Upper lobe of left lung (tissue), 6 donors: ENCODE measurements around the gene NEK1. TPM values are rescaled to one million over a fixed set of nuclear protein-coding genes. Genes with fewer than 3 reads are reported as not detected.

Source experiments
- ATAC-seq, 2 donors: fragments of 200-7000 bp; cut with Tn5 transposase; one replicate each; pipeline ENCODE4 v1.9.1; 2022; ENCODE audit warnings: mild to moderate bottlenecking in 2 of 2, moderate library complexity in 2 of 2; ENCODE audit not compliant: low FRiP score in 2 of 2
- DNase-seq, 2 donors: peaks; one replicate each; pipeline ENCODE4 v3.0.0-alpha.2; 2019 to 2020
- H3K27ac ChIP-seq, 4 donors: fragments of 200-600 bp; sonication (generic); one replicate each; pipeline ENCODE4 v1.5.1; 2016 to 2019
- H3K27me3 ChIP-seq, 4 donors: fragments of 200-600 bp; sonication (generic); one replicate each; pipeline ENCODE4 v1.5.1; 2017 to 2019
- H3K36me3 ChIP-seq, 4 donors: fragments of 200-600 bp; sonication (generic); one replicate each; pipeline ENCODE4 v1.5.1; 2016 to 2019
- H3K4me1 ChIP-seq, 4 donors: fragments of 200-600 bp; sonication (generic); one replicate each; pipeline ENCODE4 v1.5.1; 2018 to 2019
- H3K4me3 ChIP-seq, 4 donors: fragments of 200-600 bp; sonication (generic); one replicate each; pipeline ENCODE4 v1.5.1; 2017 to 2019; ENCODE audit warnings: mild to moderate bottlenecking in 2 of 4, moderate library complexity in 1 of 4
- H3K9me3 ChIP-seq, 4 donors: fragments of 200-600 bp; sonication (generic); one replicate each; pipeline ENCODE4 v1.5.1; 2018 to 2019
- EP300 ChIP-seq, 4 donors: sonication (generic); formaldehyde crosslinking; IDR thresholded peaks; one replicate each; pipeline ENCODE4 v1.5.1; 2017; ENCODE audit warnings: antibody characterized with exemption in 4 of 4, control low read depth in 2 of 4
- POLR2A ChIP-seq, 4 donors: fragments of 450-650 bp; IDR thresholded peaks; one replicate each; pipeline ENCODE4 v1.5.1; 2016 to 2017; ENCODE audit warnings: antibody characterized with exemption in 4 of 4, mild to moderate bottlenecking in 2 of 4
- POLR2AphosphoS5 ChIP-seq, 2 donors: sonication (generic); formaldehyde crosslinking; IDR thresholded peaks; one replicate each; pipeline ENCODE4 v1.5.1; 2017; ENCODE audit warnings: antibody characterized with exemption in 2 of 2
- whole genome bisulfite sequencing, 2 donors: methylation state at CpG; one replicate each; pipeline ENCODE4 v1.1.5; 2017 to 2018; 5-methylcytosine and 5-hydroxymethylcytosine counted together
- total RNA-seq, 6 donors: library from RNA; depleted of rRNA in 4 of 6; stranded (reverse); fragments of >200 nt in 4 of 6; gene quantifications; one replicate each; pipeline versions ENCODE4 v1.1.0 to v1.2.1, GENCODE V29; 2016 to 2021
- TF ChIP-seq, protein P1 (sequence below), 6 experiments: fragments of 450-650 bp in 4 of 6; fragments of 200-600 bp in 2 of 6; sonication (generic) in 2 of 6; IDR thresholded peaks; one replicate each; pipeline ENCODE4 v1.5.1; 2016 to 2019; ENCODE audit warnings: antibody characterized with exemption in 6 of 6
- donor health status: DM: no; HTN: no; CAD: no; lungs with moderate emphysema.
- donor health status: DM: no; HTN: yes; CAD: no; lungs with severe emphysema.

NEK1 gene
- total RNA-seq, 6 donors from 2014 or later: 6.9 to 24.2 (median 10.3) TPM

DNA sequence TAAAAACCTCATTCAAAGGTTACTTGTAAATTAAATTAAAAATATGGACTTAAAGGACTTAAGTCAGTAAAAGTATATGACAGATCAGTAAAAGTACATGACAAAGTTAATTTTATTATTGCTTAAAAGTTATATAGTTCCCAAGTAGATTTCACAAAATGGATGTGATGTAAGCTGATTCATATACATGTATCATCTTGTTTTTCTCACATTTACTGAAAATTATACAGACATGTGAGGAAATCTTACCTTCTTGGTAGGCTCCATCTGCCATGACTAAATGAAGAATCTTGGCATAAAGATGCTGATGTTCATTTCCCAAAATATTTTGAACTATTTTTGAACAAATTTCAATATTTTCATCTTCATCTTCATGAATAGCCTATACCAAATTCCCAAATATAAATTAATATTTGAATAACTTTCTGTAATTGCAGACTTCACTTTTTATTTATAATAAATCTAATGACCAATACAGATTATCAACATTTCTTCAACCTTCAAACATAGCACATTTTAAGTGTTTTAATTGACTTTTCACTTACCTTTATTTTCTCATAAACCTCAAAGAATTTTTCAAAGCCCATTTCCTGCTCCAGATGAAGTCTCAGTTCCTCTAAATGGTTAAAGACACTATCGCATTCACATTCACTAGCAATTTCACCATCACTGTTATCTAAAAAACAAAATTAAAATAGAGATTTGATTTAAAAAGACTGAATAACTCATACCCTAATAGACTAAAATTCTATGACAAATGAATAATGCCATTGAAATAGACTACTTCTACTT, 212.2 kb downstream of the NEK1 start:
- WGBS, 2 donors: 71 to 92% methylated on average over 1 of the region's 1 CpG

DNA sequence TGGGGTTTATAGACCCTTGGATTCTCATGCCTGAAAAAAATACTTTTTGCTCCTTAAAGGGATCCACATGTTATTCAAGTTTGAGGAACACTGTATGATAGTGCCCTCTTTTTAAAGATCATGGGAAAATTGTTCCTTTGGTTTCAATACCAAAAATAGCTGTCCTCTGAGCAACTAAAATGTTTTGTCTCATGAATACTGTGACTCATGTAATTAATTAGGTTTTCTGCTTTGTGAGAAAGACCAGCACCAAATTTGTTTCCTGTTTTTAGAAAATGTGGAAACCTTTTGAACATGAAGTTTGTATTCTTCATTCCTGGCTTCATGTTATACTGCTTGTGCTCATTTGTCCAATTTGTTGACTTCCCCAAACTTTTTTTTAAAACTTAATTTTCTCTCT, 214.1 kb downstream of the NEK1 start:
- DNase-seq (no peak), ATAC-seq (no peak)
- no peak overlapping the region for H3K4me3 ChIP-seq
- TF ChIP-seq EP300 (IDR thresholded peaks at IDR 0.05): no peak
- no peak for TF ChIP-seq POLR2AphosphoS5 (IDR thresholded peaks at IDR 0.05)
- TF ChIP-seq POLR2A (IDR thresholded peaks at IDR 0.05): no peak
- TF ChIP-seq, protein P1, sequence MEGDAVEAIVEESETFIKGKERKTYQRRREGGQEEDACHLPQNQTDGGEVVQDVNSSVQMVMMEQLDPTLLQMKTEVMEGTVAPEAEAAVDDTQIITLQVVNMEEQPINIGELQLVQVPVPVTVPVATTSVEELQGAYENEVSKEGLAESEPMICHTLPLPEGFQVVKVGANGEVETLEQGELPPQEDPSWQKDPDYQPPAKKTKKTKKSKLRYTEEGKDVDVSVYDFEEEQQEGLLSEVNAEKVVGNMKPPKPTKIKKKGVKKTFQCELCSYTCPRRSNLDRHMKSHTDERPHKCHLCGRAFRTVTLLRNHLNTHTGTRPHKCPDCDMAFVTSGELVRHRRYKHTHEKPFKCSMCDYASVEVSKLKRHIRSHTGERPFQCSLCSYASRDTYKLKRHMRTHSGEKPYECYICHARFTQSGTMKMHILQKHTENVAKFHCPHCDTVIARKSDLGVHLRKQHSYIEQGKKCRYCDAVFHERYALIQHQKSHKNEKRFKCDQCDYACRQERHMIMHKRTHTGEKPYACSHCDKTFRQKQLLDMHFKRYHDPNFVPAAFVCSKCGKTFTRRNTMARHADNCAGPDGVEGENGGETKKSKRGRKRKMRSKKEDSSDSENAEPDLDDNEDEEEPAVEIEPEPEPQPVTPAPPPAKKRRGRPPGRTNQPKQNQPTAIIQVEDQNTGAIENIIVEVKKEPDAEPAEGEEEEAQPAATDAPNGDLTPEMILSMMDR (IDR thresholded peaks at IDR 0.05): no peak
- no peaks in the 10 kb centered on the region for H3K9me3 ChIP-seq
- peaks cover 0 to 5% (median 0%) of the 10 kb centered on the region in 4 donors for H3K36me3 ChIP-seq
- H3K4me1 ChIP-seq: peaks cover 0 to 8% (median 0%) of the 10 kb centered on the region in 4 donors
- no peaks in the 10 kb centered on the region for H3K27me3 ChIP-seq
- no peak overlapping the region for H3K27ac ChIP-seq

More for the DNA sequence above, 212.2 kb downstream of the NEK1 start:
- H3K4me3 ChIP-seq: no peak overlapping the region
- H3K27me3 ChIP-seq: no peaks in the 10 kb centered on the region
- peaks cover 0 to 8% (median 0%) of the 10 kb centered on the region in 4 donors for H3K4me1 ChIP-seq
- no peak for TF ChIP-seq EP300 (IDR thresholded peaks at IDR 0.05)
- no peak for TF ChIP-seq POLR2A (IDR thresholded peaks at IDR 0.05)
- TF ChIP-seq, protein P1 (IDR thresholded peaks at IDR 0.05): no peak
- no peak for TF ChIP-seq POLR2AphosphoS5 (IDR thresholded peaks at IDR 0.05)
- no peak overlapping the region for H3K27ac ChIP-seq
- no peaks in the 10 kb centered on the region for H3K9me3 ChIP-seq
- no peak for ATAC-seq
- peaks cover 0 to 5% (median 0%) of the 10 kb centered on the region in 4 donors for H3K36me3 ChIP-seq
- no peak for DNase-seq

DNA sequence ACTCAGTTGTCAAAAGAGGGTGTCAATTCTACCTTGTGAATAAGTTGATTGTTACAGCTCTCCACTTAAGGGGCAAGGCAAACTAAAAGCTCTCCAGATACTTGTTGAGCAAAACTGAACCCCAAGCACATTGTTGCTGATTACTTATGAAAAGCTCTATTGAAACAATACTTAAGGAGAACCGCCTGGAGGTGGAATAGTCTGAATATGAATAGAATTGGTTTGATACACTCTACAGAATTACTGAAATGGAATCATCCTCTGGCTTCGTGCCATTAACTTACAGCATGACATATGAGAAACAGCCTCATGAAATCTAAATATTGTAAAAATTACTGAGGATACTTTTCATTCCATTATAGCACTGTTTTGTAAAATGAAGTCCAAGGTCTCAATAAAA, 214.6 kb downstream of the NEK1 start:
- H3K4me3 ChIP-seq: no peak overlapping the region
- TF ChIP-seq, protein P1 (IDR thresholded peaks at IDR 0.05): no peak
- TF ChIP-seq POLR2AphosphoS5 (IDR thresholded peaks at IDR 0.05) (no peak), EP300 (IDR thresholded peaks at IDR 0.05) (no peak), POLR2A (IDR thresholded peaks at IDR 0.05) (no peak)
- H3K27me3 ChIP-seq: no peaks in the 10 kb centered on the region
- ATAC-seq (no peak), DNase-seq (no peak)
- no peak overlapping the region for H3K27ac ChIP-seq
- H3K9me3 ChIP-seq: no peaks in the 10 kb centered on the region
- peaks cover 0 to 5% (median 0%) of the 10 kb centered on the region in 4 donors for H3K36me3 ChIP-seq
- WGBS, 2 donors: 56 to 79% methylated on average over 2 of the region's 2 CpGs
- H3K4me1 ChIP-seq: peaks cover 0 to 8% (median 0%) of the 10 kb centered on the region in 4 donors

DNA sequence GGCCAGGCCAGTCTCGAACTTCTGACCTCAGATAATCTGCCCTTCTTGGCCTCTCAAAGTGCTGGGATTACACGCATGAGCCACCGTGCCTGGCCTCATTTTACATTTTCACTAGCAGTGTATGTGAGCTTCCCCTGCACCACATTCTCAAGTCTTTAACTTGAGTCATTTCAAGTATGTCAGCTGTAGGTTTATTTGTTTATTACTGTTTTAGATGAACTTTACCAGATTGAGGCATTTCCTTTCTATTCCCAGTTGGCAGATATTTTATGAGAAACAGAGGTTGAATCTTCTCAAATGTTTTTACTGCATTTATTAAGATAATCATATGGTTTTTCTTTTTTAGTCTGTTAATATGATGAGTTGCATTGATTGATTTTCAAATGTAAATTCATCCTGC, 227.0 kb downstream of the NEK1 start:
- TF ChIP-seq, protein P1 (IDR thresholded peaks at IDR 0.05): no peak
- TF ChIP-seq POLR2A (IDR thresholded peaks at IDR 0.05) (no peak), EP300 (IDR thresholded peaks at IDR 0.05) (no peak), POLR2AphosphoS5 (IDR thresholded peaks at IDR 0.05) (no peak)
- peaks cover 0 to 11% (median 0%) of the 10 kb centered on the region in 4 donors for H3K9me3 ChIP-seq
- H3K4me3 ChIP-seq: no peak overlapping the region
- no peaks in the 10 kb centered on the region for H3K36me3 ChIP-seq
- DNase-seq: no peak
- H3K27ac ChIP-seq: no peak overlapping the region
- no peak for ATAC-seq
- H3K27me3 ChIP-seq: no peaks in the 10 kb centered on the region
- no peaks in the 10 kb centered on the region for H3K4me1 ChIP-seq
- WGBS, 2 donors: 75 to 84% methylated on average over 3 of the region's 3 CpGs

DNA sequence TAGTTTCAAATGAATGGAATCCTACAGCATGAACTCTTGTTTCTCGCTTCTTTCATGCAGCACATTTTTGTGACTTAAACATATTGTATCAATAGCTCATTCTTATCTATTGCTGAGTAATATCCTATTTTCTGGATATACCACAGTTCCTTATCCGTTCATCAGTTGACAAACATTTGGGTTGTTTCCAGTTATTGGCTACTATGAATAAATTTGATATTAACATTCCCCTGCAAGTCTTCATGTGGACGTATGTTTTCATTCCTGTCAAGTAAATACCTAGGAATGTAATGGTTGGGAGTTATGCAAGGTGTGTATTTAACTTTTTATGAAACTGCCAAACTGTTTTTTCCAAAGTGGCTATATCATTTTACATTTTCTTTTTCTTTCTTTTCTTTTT, 227.6 kb downstream of the NEK1 start:
- Histone ChIP-seq H3K36me3 (no peaks in the 10 kb centered on the region), H3K27me3 (no peaks in the 10 kb centered on the region), H3K4me1 (no peaks in the 10 kb centered on the region), H3K4me3 (no peak overlapping the region), H3K27ac (no peak overlapping the region), H3K9me3 (peaks cover 0 to 11% (median 0%) of the 10 kb centered on the region in 4 donors)
- 89 to 94% methylated on average over 3 of the region's 3 CpGs for WGBS, 2 donors
- DNase-seq: no peak
- TF ChIP-seq POLR2A (IDR thresholded peaks at IDR 0.05) (no peak), POLR2AphosphoS5 (IDR thresholded peaks at IDR 0.05) (no peak), EP300 (IDR thresholded peaks at IDR 0.05) (no peak)
- TF ChIP-seq, protein P1 (IDR thresholded peaks at IDR 0.05): no peak
- no peak for ATAC-seq
